Ovary (tissue), 9 donors: ENCODE measurements around the gene FPR3. TPM values are rescaled to one million over a fixed set of nuclear protein-coding genes. Genes with fewer than 3 reads are reported as not detected.

ENCODE experiments used
- DNase-seq, 5 donors: peaks; one replicate each; pipeline ENCODE4 v3.0.0-alpha.2; 2019 to 2020
- H3K27ac ChIP-seq, 2 donors: fragments of 200-600 bp; one replicate each; pipeline versions ENCODE4 v1.5.1 to v1.8.0; 2019 to 2022
- H3K27me3 ChIP-seq: fragments of 200-600 bp; one replicate; pipeline ENCODE4 v1.8.0; 2022
- H3K36me3 ChIP-seq: fragments of 200-600 bp; sonication (generic); one replicate; pipeline ENCODE4 v1.5.1; 2019
- H3K4me1 ChIP-seq: one replicate; pipeline ENCODE4 v1.8.1; 2013; ENCODE audit warnings: mild to moderate bottlenecking, moderate library complexity; ENCODE audit not compliant: insufficient read depth
- H3K4me3 ChIP-seq: fragments of 200-600 bp; sonication (generic); one replicate; pipeline ENCODE4 v1.5.1; 2017
- H3K9me3 ChIP-seq, 2 donors: fragments of 200-600 bp in 1 of 2; sonication (generic) in 1 of 2; one replicate each; pipeline versions ENCODE4 v1.5.1 to v1.8.1; 2013 to 2019; ENCODE audit warnings: mild to moderate bottlenecking in 1 of 2, moderate library complexity in 1 of 2
- EP300 ChIP-seq: sonication (generic); formaldehyde crosslinking; IDR thresholded peaks from one replicate; pipeline ENCODE4 v1.6.1; 2017; ENCODE audit warnings: antibody characterized with exemption
- POLR2A ChIP-seq: fragments of 450-650 bp; IDR thresholded peaks from one replicate; pipeline ENCODE4 v1.6.1; 2017; ENCODE audit warnings: antibody characterized with exemption, mild to moderate bottlenecking, moderate library complexity
- WGBS, 3 donors: extraction: QIAGEN DNeasy Blood & Tissue Kit in 1 of 3; methylation state at CpG; one replicate each; pipeline versions ENCODE4 v1.1.5 to v1.1.7; 2013 to 2017; 5-methylcytosine and 5-hydroxymethylcytosine counted together
- intact Hi-C, 4 donors: fragments of 100-400 bp; cut with DNase I; formaldehyde crosslinking; loops; one replicate each; pipeline versions ENCODE4 v1.11.0 to v1.15.1; 2022 to 2023
- polyA plus RNA-seq, 2 donors: library from polyadenylated mRNA; stranded (reverse); fragments of 200-250 nt in 1 of 2; fragments of 350-450 nt in 1 of 2; fragmentation: Illumina TruSeq in 1 of 2; extraction: RNeasy Lipid Tissue Mini Kit (QIAGEN cat#74804) in 1 of 2; gene quantifications; one replicate each; pipeline ENCODE4 v1.2.3, GENCODE V29; 2013 to 2014
- total RNA-seq, 7 donors: library from RNA; depleted of rRNA in 2 of 7; stranded (reverse); fragments of >200 nt in 2 of 7; fragmentation: NEBNext Ultra II Directional in 3 of 7; extraction: Animal tissue kit (Norgen Biotek cat#: 25700) in 3 of 7; gene quantifications; one replicate each; pipeline versions ENCODE4 v1.1.0 to v1.2.4, GENCODE V29; 2016 to 2023
- TF ChIP-seq, protein P1 (sequence below), 3 donors: fragments of 450-650 bp in 2 of 3; fragments of 200-600 bp in 1 of 3; IDR thresholded peaks; one replicate each; pipeline versions ENCODE4 v1.5.1 to v1.8.0; 2016 to 2022; ENCODE audit warnings: antibody characterized with exemption in 3 of 3, mild to moderate bottlenecking in 1 of 3
- donor health status: DM: no; HTN: no; CAD: no; lungs with moderate emphysema.
- donor health status: DM: no; HTN: no; CAD: no.
- donor health status: Bipolar disorder and iron deficiency.
- donor health status: DM: yes; HTN: yes; CAD: no.
- donor health status: DM: no; HTN: no; CAD: no.
- donor health status: DM: yes; HTN: yes; CAD: no.

Gene FPR3
- total and polyA plus RNA-seq, 9 donors = 1.5 to 20.5 (median 3.5) TPM

GRCh38 chr19:51779181-51779580 lies 15.8 kb upstream of the FPR3 start:
- no peaks in the 10 kb centered on the region for H3K36me3 ChIP-seq
- DNase-seq = no peak
- WGBS, 3 donors = 79 to 83% (median 80%) methylated on average over 1 of the region's 1 CpG
- TF ChIP-seq POLR2A (no peak), EP300 (no peak)
- TF ChIP-seq, protein P1, sequence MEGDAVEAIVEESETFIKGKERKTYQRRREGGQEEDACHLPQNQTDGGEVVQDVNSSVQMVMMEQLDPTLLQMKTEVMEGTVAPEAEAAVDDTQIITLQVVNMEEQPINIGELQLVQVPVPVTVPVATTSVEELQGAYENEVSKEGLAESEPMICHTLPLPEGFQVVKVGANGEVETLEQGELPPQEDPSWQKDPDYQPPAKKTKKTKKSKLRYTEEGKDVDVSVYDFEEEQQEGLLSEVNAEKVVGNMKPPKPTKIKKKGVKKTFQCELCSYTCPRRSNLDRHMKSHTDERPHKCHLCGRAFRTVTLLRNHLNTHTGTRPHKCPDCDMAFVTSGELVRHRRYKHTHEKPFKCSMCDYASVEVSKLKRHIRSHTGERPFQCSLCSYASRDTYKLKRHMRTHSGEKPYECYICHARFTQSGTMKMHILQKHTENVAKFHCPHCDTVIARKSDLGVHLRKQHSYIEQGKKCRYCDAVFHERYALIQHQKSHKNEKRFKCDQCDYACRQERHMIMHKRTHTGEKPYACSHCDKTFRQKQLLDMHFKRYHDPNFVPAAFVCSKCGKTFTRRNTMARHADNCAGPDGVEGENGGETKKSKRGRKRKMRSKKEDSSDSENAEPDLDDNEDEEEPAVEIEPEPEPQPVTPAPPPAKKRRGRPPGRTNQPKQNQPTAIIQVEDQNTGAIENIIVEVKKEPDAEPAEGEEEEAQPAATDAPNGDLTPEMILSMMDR (IDR thresholded peaks at IDR 0.05) = no peak
- intact Hi-C loops = loop anchor here in 1 of 4 donors (10.0 kb wide), 1 partner anchor 64 kb away; no protein-coding TSS in a partner anchor
- H3K4me3 ChIP-seq = no peak overlapping the region
- H3K9me3 ChIP-seq = no peaks in the 10 kb centered on the region
- no peaks in the 10 kb centered on the region for H3K27me3 ChIP-seq
- H3K4me1 ChIP-seq = peaks cover 2% of the 10 kb centered on the region
- H3K27ac ChIP-seq = no peak overlapping the region

DNA sequence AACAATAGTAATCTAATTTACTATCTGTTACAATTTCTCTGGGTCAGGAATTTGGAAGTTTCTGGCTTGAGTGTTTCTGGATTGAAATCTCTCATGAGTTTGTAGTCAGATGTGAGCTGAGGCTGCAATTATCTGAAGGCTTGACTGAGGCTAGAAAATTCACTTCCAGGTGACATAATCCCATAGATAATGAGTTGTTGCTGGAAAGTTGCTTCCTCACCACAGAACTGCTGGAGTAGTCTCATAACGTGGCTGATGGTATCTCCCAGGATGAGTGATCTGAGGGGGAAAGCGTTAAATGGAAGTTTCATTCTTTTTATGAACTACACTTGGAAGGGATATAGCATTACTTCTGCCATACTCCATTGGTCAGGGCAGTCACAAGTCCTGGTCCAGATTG lies 15.3 kb upstream of the FPR3 start:
- 38 to 58% (median 49%) methylated on average over 2 of the region's 2 CpGs for WGBS, 3 donors
- H3K9me3 ChIP-seq = no peaks in the 10 kb centered on the region
- no peak for TF ChIP-seq POLR2A
- H3K4me3 ChIP-seq = no peak overlapping the region
- no peak overlapping the region for H3K27ac ChIP-seq
- no peaks in the 10 kb centered on the region for H3K27me3 ChIP-seq
- DNase-seq = no peak
- peaks cover 2% of the 10 kb centered on the region for H3K4me1 ChIP-seq
- no peaks in the 10 kb centered on the region for H3K36me3 ChIP-seq
- intact Hi-C loops = loop anchor here in 2 of 4 donors (10.0 kb wide), 2 partner anchors 65 to 305 kb away; partner anchors contain the start of gene CEACAM18 (in 1 of the 2)

DNA sequence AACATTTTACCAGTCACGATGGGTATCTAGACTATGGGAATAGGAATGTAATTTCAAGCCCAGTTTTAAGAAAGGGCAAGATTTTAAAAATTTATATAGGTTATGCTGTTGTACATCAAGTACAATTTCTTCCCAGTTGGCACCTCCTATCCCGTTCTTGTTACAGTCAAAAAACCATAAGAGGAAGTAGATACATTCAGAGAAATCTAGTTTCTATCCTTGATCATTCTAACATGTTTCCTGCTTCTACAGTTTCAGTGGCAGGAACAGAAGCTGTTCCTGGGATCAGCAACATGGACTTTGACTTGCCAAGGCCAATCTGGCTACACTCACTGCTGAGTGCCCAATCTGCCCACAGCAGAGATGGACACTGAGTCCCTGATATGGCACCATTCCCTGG lies 14.7 kb upstream of the FPR3 start:
- H3K27ac ChIP-seq = no peak overlapping the region
- TF ChIP-seq POLR2A (no peak), EP300 (no peak)
- TF ChIP-seq, protein P1 (IDR thresholded peaks at IDR 0.05) = no peak
- no peaks in the 10 kb centered on the region for H3K9me3 ChIP-seq
- WGBS, 3 donors = 54 to 59% (median 56%) methylated on average over 2 of the region's 2 CpGs
- DNase-seq = no peak
- H3K4me1 ChIP-seq = peaks cover 2% of the 10 kb centered on the region
- intact Hi-C loops = loop anchor here in 1 of 4 donors (10.0 kb wide), 1 partner anchor 305 kb away; the partner anchor contains the start of gene CEACAM18
- H3K27me3 ChIP-seq = no peaks in the 10 kb centered on the region
- H3K36me3 ChIP-seq = no peaks in the 10 kb centered on the region
- H3K4me3 ChIP-seq = no peak overlapping the region

DNA sequence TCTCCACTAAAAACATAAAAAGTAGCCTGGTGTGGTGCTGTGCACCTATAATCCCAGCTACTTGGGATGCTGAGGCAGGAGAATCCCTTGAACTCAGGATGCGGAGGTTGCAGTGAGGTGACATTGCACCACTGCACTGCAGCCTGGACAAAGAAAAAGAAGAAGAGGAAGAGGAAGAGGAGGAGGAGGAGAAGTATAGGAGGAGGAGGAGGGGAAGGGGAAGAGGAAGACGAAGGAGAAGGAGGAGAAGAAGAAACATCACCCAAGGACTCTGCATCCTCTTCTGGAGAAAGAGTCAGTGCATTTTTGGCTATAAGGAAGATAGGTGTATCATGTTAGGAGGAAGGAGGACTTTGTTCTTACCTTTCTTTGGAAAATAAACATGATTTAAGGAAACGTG lies 13.0 kb upstream of the FPR3 start:
- intact Hi-C loops = loop anchor here in 1 of 4 donors (10.0 kb wide), 1 partner anchor 307 kb away; the partner anchor contains the start of gene CEACAM18
- Histone ChIP-seq H3K27me3 (no peaks in the 10 kb centered on the region), H3K4me3 (no peak overlapping the region), H3K36me3 (no peaks in the 10 kb centered on the region), H3K4me1 (peaks cover 3% of the 10 kb centered on the region), H3K9me3 (no peaks in the 10 kb centered on the region), H3K27ac (no peak overlapping the region)
- TF ChIP-seq POLR2A = no peak
- TF ChIP-seq, protein P1 (IDR thresholded peaks at IDR 0.05) = no peak
- no peak for TF ChIP-seq EP300
- no peak for DNase-seq
- WGBS, 3 donors = 52 to 58% (median 54%) methylated on average over 3 of the region's 3 CpGs

DNA sequence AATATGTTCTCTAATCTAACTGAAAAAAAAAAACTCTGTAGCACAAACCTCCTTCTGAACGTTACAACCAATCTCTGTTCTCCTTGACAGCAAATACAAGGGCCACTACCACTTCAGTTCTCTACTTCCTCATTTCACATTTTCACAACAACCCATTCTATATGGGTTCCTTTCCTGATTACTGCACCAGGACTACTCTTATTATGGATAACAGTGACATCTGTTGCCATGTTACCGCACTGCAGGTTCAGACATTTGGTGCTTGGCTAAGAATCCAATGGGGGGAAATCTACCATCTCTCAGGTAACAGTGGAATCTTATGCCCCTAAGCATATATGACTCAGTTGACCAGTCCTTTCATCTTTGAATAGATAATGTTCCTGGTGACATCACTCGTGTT lies 11.6 kb upstream of the FPR3 start:
- 22 to 40% (median 35%) methylated on average over 3 of the region's 3 CpGs for WGBS, 3 donors
- TF ChIP-seq POLR2A (no peak), EP300 (no peak)
- TF ChIP-seq, protein P1 (IDR thresholded peaks at IDR 0.05) = no peak
- Histone ChIP-seq H3K4me3 (no peak overlapping the region), H3K27me3 (no peaks in the 10 kb centered on the region), H3K27ac (no peak overlapping the region), H3K9me3 (no peaks in the 10 kb centered on the region), H3K4me1 (peaks cover 2% of the 10 kb centered on the region), H3K36me3 (no peaks in the 10 kb centered on the region)
- DNase-seq = no peak
- intact Hi-C loops = loop anchor here in 1 of 4 donors (10.0 kb wide), 1 partner anchor 309 kb away; the partner anchor contains the start of gene CEACAM18
